ENCODE data around the gene TRIM27.
A peak's percentile ranks its signal among the peaks of the same experiment; 100 is the strongest.
"Not testable (repeated sequence)": the region's sequence is repeated elsewhere in the genome, so short reads cannot be mapped to it uniquely, and the experiment has no call there.

The TRIM27 gene

DNA sequence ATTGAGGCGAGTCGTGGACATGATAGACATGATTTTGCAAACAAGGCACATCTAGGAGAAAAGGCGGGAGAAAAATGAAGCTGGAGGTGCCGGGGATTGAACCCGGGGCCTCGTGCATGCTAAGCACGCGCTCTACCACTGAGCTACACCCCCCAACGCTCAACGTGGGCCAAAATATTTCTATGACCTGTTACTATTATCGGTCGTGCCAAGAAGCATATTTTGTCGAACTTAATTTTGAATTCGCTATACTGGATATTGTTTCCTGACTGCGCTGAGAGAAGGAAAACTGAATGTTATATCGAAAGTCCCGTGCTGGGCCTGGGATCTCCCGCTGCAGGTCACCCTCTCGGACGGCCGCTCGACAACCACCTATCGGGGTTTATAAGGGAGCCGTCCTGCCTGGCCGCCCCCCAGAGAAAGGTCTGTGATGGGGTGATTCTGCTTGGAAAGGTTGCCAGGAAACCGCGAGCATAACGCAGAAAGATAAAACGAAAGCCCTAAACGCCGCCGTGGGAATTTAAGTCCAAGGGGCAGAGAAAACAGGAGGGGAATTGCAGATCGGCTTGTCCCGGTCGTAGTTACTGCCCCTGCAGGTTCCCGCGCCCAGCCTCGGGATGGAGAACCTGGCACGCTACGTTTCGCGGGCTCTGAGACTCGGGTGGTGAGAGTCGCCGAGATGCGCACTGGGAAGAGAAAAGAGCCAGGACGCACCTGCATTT lies 60.0 kb downstream of the TRIM27 start:
- CTCF ChIA-PET, result interaction anchor here (0.7 to 5.2 kb wide), 5 partner anchors 17 to 153 kb away, joined by 3 to 29 read pairs (median 3); no protein-coding TSS in a partner anchor
- TF ChIP-seq, protein P1, sequence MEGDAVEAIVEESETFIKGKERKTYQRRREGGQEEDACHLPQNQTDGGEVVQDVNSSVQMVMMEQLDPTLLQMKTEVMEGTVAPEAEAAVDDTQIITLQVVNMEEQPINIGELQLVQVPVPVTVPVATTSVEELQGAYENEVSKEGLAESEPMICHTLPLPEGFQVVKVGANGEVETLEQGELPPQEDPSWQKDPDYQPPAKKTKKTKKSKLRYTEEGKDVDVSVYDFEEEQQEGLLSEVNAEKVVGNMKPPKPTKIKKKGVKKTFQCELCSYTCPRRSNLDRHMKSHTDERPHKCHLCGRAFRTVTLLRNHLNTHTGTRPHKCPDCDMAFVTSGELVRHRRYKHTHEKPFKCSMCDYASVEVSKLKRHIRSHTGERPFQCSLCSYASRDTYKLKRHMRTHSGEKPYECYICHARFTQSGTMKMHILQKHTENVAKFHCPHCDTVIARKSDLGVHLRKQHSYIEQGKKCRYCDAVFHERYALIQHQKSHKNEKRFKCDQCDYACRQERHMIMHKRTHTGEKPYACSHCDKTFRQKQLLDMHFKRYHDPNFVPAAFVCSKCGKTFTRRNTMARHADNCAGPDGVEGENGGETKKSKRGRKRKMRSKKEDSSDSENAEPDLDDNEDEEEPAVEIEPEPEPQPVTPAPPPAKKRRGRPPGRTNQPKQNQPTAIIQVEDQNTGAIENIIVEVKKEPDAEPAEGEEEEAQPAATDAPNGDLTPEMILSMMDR (IDR thresholded peaks at IDR 0.05; ENCODE audit: control extremely low read depth, extremely low read depth, low read depth, missing control alignments), result no peak
- peak; percentile 60 for DNase-seq (ENCODE audit: extremely low spot score)
- POLR2A ChIA-PET, result interaction anchor here (1.1 kb wide), 1 partner anchor 32 kb away, joined by 5 read pairs; no protein-coding TSS in a partner anchor

DNA sequence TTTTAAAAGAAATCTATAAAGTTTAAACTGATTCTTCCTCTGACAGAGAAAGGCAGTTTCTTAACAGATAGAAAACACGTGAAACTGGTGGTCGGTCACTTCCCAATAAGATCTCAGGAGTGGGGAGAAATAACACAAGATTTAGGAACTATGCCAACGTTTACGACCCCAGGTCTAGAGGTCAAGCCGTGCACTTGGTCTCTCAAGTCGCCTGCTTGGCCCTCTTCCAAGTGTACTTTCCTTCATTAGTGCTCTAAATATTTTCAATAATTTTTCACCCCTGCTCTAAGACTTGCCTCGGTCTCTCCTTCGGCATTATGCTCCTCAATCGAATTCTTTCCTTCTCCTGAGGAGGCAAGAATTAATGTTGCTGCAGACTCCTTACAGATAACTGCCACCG lies 61.7 kb downstream of the TRIM27 start:
- TF ChIP-seq, protein P1 (IDR thresholded peaks at IDR 0.05; ENCODE audit: control extremely low read depth, extremely low read depth, low read depth, missing control alignments), result no peak
- no peak for DNase-seq (ENCODE audit: extremely low spot score)
- ChIA-PET CTCF (interaction anchor here (0.8 to 5.2 kb wide), 6 partner anchors 13 to 155 kb away, joined by 3 to 29 read pairs (median 3); no protein-coding TSS in a partner anchor), POLR2A (no interaction called here)

DNA sequence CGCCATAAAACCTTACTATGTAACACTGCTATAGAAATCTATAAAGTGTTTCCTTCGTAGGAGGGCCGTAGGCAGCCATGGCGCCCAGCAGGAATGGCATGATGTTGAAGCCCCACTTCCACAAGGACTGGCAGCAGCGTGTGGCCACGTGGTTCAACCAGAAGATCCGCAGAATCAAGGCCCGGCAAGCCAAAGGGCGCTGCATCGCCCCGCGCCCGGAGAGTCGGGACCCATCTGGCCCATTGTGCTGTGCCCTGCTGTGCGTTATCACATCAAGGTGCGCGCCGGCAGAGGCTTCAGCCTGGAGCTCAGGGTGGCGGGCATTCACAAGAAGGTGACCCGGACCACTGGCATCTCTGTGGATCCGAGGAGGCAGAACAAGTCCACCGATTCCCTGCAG lies 62.4 kb downstream of the TRIM27 start:
- CTCF ChIA-PET, result interaction anchor here (1.0 to 1.6 kb wide), 4 partner anchors 12 to 149 kb away, joined by 3 read pairs; no protein-coding TSS in a partner anchor
- TF ChIP-seq, protein P1 (IDR thresholded peaks at IDR 0.05; ENCODE audit: control extremely low read depth, extremely low read depth, low read depth, missing control alignments), result no peak
- DNase-seq (ENCODE audit: extremely low spot score), result no peak
- POLR2A ChIA-PET, result no interaction called here

DNA sequence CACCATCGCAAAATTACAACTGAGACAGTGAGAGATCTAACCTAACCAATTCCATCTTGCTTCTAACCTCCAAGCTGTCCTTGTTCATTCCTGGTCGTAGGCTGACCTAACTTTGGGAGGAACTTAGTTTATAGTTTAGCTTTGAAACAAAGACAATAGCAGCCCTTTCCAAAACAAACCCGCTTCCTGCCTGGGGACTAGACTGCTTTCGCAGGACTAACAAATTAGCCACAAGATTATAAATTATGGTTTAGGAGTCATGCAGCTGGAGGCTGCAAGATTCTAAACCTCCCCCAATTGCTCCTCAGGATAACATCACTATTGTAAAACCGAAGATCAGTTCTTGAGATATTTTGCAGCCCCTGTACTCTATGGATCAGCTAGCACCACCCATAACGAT lies 63.2 kb downstream of the TRIM27 start:
- ChIA-PET POLR2A (no interaction called here), CTCF (interaction anchor here (1.0 to 1.6 kb wide), 6 partner anchors 12 to 23 kb away, joined by 3 to 5 read pairs (median 4); no protein-coding TSS in a partner anchor)
- TF ChIP-seq, protein P1 (IDR thresholded peaks at IDR 0.05; ENCODE audit: control extremely low read depth, extremely low read depth, low read depth, missing control alignments), result no peak
- no peak for DNase-seq (ENCODE audit: extremely low spot score)

DNA sequence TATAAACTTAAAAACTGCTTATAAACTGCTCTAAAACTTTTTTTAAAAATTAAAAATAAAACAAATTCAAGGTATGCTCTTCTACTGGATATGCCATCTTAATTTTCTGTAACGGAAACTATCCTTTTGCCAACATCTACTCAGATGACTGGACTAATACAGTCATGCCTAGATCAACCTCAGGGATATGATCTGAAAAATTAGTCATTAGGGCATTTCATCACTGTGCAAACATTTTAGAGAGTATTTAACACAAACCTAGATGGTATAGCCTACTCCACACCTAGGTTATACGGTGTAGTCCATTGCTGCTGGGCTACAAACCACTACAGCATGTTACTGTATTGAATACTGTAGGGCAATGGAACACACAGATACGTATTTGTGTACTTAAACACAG lies 64.8 kb downstream of the TRIM27 start:
- TF ChIP-seq, protein P1 (IDR thresholded peaks at IDR 0.05; ENCODE audit: control extremely low read depth, extremely low read depth, low read depth, missing control alignments), result no peak
- ChIA-PET CTCF (no interaction called here), POLR2A (no interaction called here)
- DNase-seq (ENCODE audit: extremely low spot score), result no peak

DNA sequence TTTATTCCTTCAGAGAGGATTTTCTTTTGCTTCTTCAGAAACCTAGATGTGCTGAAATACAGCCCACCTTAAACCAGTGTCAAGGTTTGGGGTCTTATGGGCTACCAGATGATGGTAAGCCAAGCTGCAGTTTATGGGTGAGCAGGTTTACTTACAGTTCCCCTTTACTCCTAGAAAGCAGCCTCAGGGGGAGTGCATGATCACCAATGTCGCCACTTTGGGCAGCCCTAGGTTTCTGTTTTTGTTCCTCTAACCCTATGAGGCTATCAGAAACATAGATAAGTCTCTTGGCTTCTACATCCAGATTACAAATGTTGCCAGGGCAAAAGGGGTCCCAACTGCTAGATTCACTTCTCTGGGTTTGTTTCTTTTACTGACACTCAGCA lies 67.2 kb downstream of the TRIM27 start:
- TF ChIP-seq, protein P1 (IDR thresholded peaks at IDR 0.05; ENCODE audit: control extremely low read depth, extremely low read depth, low read depth, missing control alignments), result no peak
- ChIA-PET POLR2A (no interaction called here), CTCF (no interaction called here)
- DNase-seq (ENCODE audit: extremely low spot score), result no peak

DNA sequence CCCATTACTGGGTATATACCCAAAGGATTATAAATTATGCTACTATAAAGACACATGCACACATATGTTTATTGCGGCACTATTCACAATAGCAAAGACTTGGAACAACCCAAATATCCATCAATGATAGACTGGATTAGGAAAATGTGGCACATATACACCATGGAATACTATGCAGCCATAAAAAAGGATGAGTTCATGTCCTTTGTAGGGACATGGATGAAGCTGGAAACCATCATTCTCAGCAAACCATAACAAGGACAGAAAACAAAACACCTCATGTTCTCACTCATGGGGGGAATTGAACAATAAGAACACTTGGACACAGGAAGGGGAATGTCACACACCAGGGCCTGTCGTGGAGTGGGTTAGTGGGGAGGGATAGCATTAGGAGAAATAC lies 69.4 kb downstream of the TRIM27 start:
- CTCF ChIA-PET; DNase-seq (ENCODE audit: extremely low spot score); POLR2A ChIA-PET: not testable (repeated sequence)

Data from GM10248 (cell line).